LNCAP (cell line): ENCODE results near the gene SLC35A2.
A peak's percentile ranks its signal among the peaks of the same experiment; 100 is the strongest.

ENCODE experiments used
- TF ChIP-seq, protein P1 (sequence below): fragments of 450-650 bp; IDR thresholded peaks from 2 replicates; pipeline ENCODE4 v1.5.1; 2017; ENCODE audit warnings: mild to moderate bottlenecking

Gene SLC35A2

DNA sequence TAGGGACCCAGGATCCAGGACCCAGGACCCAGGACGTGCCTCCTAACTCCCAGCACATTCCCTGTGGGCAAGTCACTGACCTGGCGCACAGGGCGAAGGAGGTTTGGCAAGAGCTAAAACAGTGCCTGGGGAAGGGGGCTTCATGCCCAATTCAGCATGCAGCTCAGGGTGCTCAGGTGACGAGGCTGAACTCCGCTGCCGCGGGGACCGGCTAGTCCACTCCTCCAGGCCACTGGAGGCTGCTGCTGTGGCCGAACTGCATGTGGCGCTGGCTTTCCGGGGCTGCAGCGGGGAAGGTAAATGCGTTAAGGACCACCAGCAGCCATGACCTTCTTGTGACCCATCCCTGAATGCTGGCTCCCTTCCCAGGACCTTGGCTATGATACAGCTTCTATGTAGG lies 12.3 kb upstream of the SLC35A2 start:
- TF ChIP-seq, protein P1, sequence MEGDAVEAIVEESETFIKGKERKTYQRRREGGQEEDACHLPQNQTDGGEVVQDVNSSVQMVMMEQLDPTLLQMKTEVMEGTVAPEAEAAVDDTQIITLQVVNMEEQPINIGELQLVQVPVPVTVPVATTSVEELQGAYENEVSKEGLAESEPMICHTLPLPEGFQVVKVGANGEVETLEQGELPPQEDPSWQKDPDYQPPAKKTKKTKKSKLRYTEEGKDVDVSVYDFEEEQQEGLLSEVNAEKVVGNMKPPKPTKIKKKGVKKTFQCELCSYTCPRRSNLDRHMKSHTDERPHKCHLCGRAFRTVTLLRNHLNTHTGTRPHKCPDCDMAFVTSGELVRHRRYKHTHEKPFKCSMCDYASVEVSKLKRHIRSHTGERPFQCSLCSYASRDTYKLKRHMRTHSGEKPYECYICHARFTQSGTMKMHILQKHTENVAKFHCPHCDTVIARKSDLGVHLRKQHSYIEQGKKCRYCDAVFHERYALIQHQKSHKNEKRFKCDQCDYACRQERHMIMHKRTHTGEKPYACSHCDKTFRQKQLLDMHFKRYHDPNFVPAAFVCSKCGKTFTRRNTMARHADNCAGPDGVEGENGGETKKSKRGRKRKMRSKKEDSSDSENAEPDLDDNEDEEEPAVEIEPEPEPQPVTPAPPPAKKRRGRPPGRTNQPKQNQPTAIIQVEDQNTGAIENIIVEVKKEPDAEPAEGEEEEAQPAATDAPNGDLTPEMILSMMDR: no peak

DNA sequence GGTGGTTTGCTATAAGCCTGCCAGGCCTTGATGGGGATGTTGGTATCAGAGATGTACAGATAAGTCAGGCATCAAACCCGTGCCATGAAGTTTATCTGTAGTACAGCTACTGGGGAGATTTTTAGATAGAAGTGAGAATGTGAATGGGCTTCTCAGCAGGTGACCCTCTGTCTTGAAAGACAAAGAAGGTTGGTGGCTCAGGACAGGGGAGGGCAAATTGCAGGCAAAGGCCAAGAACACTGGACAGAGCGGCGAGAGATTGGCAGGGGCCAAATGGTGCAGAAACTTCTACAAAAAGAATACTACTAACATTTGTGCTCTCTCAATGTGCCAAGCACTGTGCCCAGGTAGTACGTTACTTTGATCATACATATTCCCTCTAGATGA lies 9.3 kb upstream of the SLC35A2 start:
- TF ChIP-seq, protein P1: no peak

DNA sequence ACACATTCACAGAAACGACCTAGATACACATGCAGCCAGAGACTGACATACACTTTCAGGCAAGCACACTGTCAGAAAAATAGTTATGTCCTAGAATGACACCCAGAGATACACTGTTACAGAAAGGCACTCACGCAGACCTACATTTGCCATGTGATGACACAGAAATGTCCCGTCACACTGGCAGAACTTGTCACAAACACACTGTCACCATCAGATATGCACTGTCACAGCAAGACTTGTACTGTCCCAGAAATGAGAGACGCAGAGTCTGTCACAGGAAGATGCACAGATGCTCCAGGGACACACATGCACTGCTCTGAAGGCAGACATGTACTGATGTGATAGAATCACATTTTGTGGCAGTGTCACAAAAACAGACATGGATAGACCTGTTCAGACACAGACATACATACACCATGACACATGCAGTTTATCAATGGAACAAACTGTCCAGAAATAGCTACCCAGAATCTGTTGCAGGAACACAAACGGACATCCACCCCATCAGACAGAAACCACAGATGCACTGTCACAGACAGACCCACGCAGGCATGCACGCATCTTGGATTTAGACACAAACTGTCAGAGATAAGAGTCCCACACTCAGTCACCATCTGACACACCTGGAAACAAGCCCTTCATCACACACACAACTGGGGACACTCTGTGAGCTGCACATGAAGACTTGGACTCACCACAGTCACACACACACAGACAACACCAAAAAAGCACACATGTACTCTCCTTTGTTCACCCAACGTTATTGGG lies 8.7 kb upstream of the SLC35A2 start:
- TF ChIP-seq, protein P1: no peak

DNA sequence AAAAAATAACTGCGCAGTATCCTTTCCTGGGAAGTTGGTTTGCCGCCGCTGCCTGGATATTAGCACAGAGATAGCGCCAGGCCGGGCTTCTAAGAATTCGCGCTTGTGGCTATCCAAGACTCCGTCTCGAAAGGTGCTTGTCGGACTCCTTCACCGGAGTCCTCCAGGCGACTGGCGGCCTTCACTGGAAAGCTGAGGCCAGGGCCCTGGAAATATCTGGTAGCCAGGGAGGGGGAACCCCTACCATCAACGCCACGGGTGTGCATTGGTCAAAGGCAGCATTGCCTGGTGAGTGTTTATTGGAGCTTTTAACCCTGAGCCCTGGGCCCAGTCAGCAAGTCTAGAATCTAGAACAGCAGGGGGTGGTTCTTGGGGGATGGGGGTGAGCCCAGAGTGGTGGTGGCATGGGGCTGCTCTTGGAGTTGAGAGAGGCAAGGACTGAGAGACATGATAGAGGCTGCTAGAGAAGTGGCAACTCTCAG lies 8.0 kb upstream of the SLC35A2 start:
- TF ChIP-seq, protein P1: no peak

DNA sequence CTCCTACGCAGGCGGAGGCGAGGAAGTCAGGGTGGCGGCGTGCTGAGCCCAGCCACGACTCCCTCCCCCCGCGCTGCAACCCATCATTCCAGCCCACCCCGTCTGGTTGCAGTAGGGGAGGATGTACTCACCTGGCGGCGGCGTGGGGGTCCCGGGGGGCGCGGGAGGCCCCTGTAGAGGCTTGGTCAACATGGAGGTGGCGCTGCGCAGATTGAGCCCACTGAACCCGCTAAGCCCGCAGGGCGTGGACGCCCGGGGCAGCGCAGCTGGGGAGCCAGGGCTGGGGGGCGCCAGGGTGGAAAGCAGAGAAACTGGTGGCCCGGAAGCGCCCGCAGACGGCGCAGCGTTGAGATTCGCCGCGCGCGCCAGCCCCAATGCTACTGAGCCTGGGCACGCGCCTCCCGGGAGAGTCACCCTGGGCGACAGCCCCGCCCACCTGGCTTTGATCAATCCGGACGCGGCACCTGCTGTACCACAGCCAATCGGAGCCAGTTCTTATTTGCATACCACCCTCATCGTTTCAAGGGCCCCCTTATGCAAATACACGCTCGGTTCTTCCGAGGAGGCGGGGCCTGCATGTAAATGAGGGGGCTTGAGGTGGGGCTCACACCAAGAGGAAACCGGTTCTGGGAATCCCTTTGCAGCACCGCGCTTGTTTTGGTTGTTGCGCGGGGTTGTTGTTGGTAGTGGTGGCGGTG lies 7.3 kb upstream of the SLC35A2 start, which contains the start of gene PIM2:
Gene PIM2 (minus strand): TSS at position 382 of the 698 bp plus-strand sequence. CDS start 190 bp downstream, at position 192.
- TF ChIP-seq, protein P1: no peak

DNA sequence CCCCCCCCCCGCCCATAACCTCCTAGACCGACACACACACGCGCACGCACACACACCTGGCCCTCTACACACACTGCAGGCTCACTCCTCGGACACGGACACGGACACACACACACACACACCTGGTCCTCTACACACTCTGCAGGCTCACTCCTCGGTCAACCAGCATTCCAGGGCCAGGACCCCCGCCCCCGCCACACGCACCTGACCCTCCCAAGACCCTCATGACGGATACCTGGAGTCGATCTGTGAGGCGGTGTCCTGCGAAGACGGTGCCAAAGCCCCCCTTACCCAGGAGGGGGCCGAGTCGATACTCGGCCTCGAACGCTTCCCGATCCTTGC lies 6.8 kb upstream of the SLC35A2 start:
- TF ChIP-seq, protein P1: no peak

DNA sequence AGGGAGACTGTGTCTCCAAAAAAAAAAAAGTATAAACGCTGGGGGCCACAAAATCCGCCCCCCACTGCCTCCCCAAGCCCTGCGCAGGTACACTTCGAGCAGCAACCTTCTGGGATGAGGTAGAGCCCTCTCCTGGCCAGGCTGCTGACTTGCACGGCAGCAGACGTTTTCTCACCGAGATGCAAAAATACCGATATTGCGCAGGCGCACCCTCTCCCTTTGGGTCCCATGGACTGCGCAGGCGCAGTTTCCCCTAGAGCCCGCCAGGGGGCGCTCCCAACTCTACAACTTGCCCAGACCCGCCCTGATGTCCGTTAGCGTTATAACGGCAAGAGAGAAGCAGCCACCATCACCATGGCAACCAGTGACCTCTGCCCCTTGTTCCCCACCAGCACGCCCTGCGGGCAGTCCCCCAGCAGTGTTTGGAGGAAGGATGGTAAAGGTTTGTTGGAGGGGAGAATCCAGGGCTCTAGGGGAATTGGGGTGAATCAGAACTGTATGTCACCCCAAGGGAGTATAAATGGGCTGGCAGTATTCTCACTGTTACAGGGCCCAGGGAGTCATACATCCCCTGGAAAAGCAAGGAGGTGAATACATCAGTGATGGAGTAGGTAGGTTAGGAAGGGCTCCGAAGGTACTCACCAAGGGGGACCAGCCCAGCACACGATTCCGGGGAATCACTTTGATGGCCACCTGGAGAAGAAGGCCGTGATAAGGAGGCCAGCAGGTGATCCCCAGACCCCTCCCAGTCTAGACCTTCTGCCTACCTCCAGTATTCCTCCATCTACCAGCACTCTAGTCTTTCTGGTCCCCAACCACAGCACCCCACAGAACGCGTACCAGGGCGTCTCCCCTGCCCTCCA lies 5.9 kb upstream of the SLC35A2 start:
- TF ChIP-seq, protein P1: peak; percentile 90
